ENCODE data around the gene DGKB.

DGKB gene

DNA sequence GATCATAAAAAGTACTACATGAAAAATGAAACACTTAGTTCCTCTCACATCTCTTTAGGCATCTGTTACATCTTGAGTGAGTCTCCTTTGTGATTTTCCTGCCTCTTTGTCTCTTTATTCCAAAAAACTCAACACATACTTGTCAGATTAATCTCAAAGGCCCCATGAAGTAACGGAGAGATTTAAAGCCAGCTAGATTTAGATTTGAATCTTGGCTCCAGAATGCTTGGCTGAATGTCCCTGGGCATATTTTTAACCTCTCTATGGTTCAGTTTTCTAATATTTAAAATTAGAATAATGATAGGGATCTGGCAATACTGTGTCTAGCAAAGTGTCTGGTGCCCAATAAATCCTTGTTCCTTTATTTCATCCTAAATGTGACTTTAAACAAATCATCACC is 140.0 kb downstream of the DGKB start:
- TF ChIP-seq TOX (CRISPR knock-in tag; IDR thresholded peaks at IDR 0.05; ENCODE audit: borderline replicate concordance) (0 out of 2 replicates have a peak, but pooled peaks have one; percentile 25), BACH2 (CRISPR knock-in tag; IDR thresholded peaks at IDR 0.05; ENCODE audit: borderline replicate concordance) (no peak), ARNTL (CRISPR knock-in tag; IDR thresholded peaks at IDR 0.05; ENCODE audit: borderline replicate concordance, low read depth) (no peak), ISL1 (CRISPR knock-in tag; IDR thresholded peaks at IDR 0.05) (no peak), RARB (CRISPR knock-in tag; IDR thresholded peaks at IDR 0.05) (no peak)
- TF ChIP-seq, protein P1, sequence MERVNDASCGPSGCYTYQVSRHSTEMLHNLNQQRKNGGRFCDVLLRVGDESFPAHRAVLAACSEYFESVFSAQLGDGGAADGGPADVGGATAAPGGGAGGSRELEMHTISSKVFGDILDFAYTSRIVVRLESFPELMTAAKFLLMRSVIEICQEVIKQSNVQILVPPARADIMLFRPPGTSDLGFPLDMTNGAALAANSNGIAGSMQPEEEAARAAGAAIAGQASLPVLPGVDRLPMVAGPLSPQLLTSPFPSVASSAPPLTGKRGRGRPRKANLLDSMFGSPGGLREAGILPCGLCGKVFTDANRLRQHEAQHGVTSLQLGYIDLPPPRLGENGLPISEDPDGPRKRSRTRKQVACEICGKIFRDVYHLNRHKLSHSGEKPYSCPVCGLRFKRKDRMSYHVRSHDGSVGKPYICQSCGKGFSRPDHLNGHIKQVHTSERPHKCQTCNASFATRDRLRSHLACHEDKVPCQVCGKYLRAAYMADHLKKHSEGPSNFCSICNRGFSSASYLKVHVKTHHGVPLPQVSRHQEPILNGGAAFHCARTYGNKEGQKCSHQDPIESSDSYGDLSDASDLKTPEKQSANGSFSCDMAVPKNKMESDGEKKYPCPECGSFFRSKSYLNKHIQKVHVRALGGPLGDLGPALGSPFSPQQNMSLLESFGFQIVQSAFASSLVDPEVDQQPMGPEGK (CRISPR knock-in tag; IDR thresholded peaks at IDR 0.05; ENCODE audit: borderline replicate concordance), result no peak
- ATAC-seq, result no peak

DNA sequence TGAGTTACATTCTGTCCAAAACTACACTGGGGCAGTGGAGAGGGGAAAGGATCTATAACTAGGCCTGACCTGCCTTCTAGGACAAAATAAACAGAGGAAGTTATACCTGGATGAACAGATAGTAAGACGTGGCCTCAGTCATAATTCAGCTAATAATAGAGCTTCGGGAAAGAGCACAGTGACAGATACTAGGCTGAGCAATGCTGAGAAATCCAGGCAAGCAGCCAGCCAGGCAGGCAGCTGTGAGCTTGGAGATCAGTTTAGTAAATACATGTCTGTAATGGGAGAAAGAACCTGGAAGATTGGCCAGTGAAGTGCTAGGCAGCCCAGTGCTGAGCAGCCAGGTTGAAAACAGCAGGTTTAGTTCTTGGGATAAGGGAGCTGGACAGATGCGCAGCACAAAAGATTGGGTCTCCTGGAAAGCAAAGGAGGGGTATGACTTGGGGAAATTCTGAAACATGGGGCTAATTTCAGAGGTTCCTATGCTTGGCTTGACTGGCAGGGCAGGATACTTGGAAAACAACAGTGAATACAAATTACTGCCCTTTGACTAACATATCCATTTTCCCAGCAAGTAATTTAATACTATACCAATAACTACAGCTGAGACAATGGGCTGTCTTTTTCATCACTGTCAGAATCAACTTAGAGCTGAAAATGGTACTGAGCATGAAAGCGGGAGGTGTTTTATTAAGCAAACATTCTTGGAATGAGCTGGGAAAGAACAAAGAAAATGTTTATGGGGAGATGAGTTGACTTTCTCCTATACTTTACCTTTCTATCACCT is 140.8 kb downstream of the DGKB start:
- peak; percentile 99 for ATAC-seq
- peak; percentile 58 for TF ChIP-seq ISL1 (CRISPR knock-in tag; IDR thresholded peaks at IDR 0.05)
- TF ChIP-seq RARB (CRISPR knock-in tag; IDR thresholded peaks at IDR 0.05), result no peak; the same call in 1 of the 2 replicates

DNA sequence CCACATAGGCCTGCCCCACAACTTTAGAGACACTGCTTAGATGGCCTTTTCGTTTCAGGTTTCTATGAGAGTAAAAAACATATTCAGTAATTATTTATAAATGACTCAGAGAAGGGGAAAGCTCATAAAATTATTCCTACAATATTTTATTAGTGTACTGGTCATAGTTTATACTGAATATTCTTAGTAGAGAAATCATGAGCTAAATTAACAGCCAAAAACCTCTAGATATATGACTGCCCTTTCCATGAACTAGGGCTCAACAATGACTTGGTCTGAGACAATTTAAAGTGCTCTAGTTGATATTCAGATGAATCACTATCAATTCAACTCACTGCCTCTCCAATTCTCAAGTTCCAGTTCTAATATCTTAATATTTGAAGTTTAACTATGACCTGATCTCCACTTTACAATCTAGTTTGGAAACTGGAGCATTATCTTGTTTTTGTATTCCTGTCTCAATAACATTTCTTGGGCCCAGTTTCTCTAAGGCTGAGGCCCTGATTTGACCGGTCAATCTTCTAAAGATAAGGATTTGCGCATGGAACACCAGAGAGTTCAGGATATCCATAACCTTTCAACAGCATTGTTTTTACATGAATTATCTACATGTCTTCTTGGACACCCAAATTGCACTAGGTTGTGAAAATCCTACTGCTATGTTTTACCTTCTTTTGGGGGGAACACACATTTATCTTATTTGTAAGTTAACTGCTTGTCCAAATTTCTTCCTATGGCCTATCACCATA is 141.6 kb downstream of the DGKB start:
- no peak for TF ChIP-seq OSR1 (CRISPR knock-in tag; IDR thresholded peaks at IDR 0.05)
- TF ChIP-seq RARB (CRISPR knock-in tag; IDR thresholded peaks at IDR 0.05), result no peak
- no peak for TF ChIP-seq ZC3H10 (CRISPR knock-in tag; IDR thresholded peaks at IDR 0.05)
- no peak for TF ChIP-seq ISL1 (CRISPR knock-in tag; IDR thresholded peaks at IDR 0.05)
- TF ChIP-seq ARNTL (CRISPR knock-in tag; IDR thresholded peaks at IDR 0.05; ENCODE audit: borderline replicate concordance, low read depth), result no peak
- no peak for TF ChIP-seq PPARA (CRISPR knock-in tag; IDR thresholded peaks at IDR 0.05; ENCODE audit: borderline replicate concordance)
- TF ChIP-seq, protein P2, sequence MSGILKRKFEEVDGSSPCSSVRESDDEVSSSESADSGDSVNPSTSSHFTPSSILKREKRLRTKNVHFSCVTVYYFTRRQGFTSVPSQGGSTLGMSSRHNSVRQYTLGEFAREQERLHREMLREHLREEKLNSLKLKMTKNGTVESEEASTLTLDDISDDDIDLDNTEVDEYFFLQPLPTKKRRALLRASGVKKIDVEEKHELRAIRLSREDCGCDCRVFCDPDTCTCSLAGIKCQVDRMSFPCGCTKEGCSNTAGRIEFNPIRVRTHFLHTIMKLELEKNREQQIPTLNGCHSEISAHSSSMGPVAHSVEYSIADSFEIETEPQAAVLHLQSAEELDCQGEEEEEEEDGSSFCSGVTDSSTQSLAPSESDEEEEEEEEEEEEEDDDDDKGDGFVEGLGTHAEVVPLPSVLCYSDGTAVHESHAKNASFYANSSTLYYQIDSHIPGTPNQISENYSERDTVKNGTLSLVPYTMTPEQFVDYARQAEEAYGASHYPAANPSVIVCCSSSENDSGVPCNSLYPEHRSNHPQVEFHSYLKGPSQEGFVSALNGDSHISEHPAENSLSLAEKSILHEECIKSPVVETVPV (CRISPR knock-in tag; IDR thresholded peaks at IDR 0.05), result no peak
- no peak for TF ChIP-seq BACH2 (CRISPR knock-in tag; IDR thresholded peaks at IDR 0.05; ENCODE audit: borderline replicate concordance)
- TF ChIP-seq ZNF70 (CRISPR knock-in tag; IDR thresholded peaks at IDR 0.05), result no peak
- TF ChIP-seq ESRRG (CRISPR knock-in tag; IDR thresholded peaks at IDR 0.05), result no peak
- TF ChIP-seq, protein P3, sequence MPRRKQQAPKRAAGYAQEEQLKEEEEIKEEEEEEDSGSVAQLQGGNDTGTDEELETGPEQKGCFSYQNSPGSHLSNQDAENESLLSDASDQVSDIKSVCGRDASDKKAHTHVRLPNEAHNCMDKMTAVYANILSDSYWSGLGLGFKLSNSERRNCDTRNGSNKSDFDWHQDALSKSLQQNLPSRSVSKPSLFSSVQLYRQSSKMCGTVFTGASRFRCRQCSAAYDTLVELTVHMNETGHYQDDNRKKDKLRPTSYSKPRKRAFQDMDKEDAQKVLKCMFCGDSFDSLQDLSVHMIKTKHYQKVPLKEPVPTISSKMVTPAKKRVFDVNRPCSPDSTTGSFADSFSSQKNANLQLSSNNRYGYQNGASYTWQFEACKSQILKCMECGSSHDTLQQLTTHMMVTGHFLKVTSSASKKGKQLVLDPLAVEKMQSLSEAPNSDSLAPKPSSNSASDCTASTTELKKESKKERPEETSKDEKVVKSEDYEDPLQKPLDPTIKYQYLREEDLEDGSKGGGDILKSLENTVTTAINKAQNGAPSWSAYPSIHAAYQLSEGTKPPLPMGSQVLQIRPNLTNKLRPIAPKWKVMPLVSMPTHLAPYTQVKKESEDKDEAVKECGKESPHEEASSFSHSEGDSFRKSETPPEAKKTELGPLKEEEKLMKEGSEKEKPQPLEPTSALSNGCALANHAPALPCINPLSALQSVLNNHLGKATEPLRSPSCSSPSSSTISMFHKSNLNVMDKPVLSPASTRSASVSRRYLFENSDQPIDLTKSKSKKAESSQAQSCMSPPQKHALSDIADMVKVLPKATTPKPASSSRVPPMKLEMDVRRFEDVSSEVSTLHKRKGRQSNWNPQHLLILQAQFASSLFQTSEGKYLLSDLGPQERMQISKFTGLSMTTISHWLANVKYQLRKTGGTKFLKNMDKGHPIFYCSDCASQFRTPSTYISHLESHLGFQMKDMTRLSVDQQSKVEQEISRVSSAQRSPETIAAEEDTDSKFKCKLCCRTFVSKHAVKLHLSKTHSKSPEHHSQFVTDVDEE (CRISPR knock-in tag; IDR thresholded peaks at IDR 0.05), result no peak
- no peak for TF ChIP-seq TCF4 (CRISPR knock-in tag; IDR thresholded peaks at IDR 0.05; ENCODE audit: borderline replicate concordance)
- TF ChIP-seq, protein P1 (CRISPR knock-in tag; IDR thresholded peaks at IDR 0.05; ENCODE audit: borderline replicate concordance), result no peak
- no peak for TF ChIP-seq SNAI2 (CRISPR knock-in tag; IDR thresholded peaks at IDR 0.05)
- TF ChIP-seq ZNF565 (CRISPR knock-in tag; conservative IDR thresholded peaks at IDR 0.05; ENCODE audit: low read depth), result no peak
- peak; percentile 10 for ATAC-seq

DNA sequence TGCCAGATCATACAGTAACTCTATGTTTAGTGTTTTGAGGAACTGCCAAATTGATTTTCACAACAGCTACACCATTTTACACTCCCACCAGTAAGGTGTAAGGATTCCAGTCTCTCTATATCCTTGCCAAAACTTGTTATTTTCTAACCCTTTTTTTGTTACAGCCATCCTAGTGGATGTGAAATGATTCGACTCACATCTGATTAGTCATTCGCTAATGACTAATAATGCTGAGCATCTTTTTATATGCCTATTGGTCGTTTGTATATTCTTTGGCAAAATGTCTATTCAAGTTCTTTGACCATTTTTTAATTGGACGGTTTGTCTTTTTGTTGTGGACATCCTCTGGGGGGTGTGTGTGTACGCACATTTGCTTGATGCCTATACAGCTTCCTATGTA is 142.8 kb downstream of the DGKB start:
- TF ChIP-seq ZC3H10 (CRISPR knock-in tag; IDR thresholded peaks at IDR 0.05), result no peak
- TF ChIP-seq TCF4 (CRISPR knock-in tag; IDR thresholded peaks at IDR 0.05; ENCODE audit: borderline replicate concordance), result no peak
- TF ChIP-seq GLIS3 (CRISPR knock-in tag; IDR thresholded peaks at IDR 0.05), result no peak
- TF ChIP-seq ARNTL (CRISPR knock-in tag; IDR thresholded peaks at IDR 0.05; ENCODE audit: borderline replicate concordance, low read depth), result no peak
- TF ChIP-seq, protein P3 (CRISPR knock-in tag; IDR thresholded peaks at IDR 0.05), result no peak
- TF ChIP-seq, protein P1 (CRISPR knock-in tag; IDR thresholded peaks at IDR 0.05; ENCODE audit: borderline replicate concordance), result no peak
- TF ChIP-seq, protein P2 (CRISPR knock-in tag; IDR thresholded peaks at IDR 0.05), result no peak
- no peak for ATAC-seq

All from SK-N-SH treated with all-trans-retinoic acid at 6 μM for 48 hours (cell line).